ENCODE measurements around the gene CYP3A7. TPM values are rescaled to one million over a fixed set of nuclear protein-coding genes. Genes with fewer than 3 reads are reported as not detected.

Gene CYP3A7
- total RNA-seq, 6 donors from 2014 or later = 0.69 to 1.7 (median 1.1) TPM; not detected in 1

GRCh38 chr7:99677013-99677647 is 57.9 kb downstream of the CYP3A7 start:
- peaks cover 0 to 7% (median 2%) of the 10 kb centered on the region in 4 donors for H3K36me3 ChIP-seq
- no peaks in the 10 kb centered on the region for H3K27me3 ChIP-seq
- ATAC-seq (ENCODE audit: low FRiP score in 2 of 2) = no peak
- no peak for DNase-seq
- 88 to 89% methylated on average over 3 to 4 of the region's 4 CpGs for WGBS, 2 donors
- no peak overlapping the region for H3K27ac ChIP-seq
- H3K9me3 ChIP-seq = no peaks in the 10 kb centered on the region
- H3K4me3 ChIP-seq = peak overlapping the region in 1 of 4 donors; percentile 43
- TF ChIP-seq CTCF (IDR thresholded peaks at IDR 0.05) (no peak), EP300 (IDR thresholded peaks at IDR 0.05) (no peak), POLR2AphosphoS5 (IDR thresholded peaks at IDR 0.05) (no peak), POLR2A (IDR thresholded peaks at IDR 0.05) (no peak)
- H3K4me1 ChIP-seq = peaks cover 0 to 10% (median 3%) of the 10 kb centered on the region in 4 donors

- Histone ChIP-seq H3K4me3 (no peak overlapping the region), H3K27me3 (no peaks in the 10 kb centered on the region), H3K4me1 (peaks cover 0 to 10% (median 3%) of the 10 kb centered on the region in 4 donors), H3K27ac (no peak overlapping the region), H3K36me3 (peaks cover 0 to 14% (median 2%) of the 10 kb centered on the region in 4 donors), H3K9me3 (no peaks in the 10 kb centered on the region)
- DNase-seq (no peak), ATAC-seq (ENCODE audit: low FRiP score in 2 of 2) (no peak)
- TF ChIP-seq POLR2A (IDR thresholded peaks at IDR 0.05) (no peak), POLR2AphosphoS5 (IDR thresholded peaks at IDR 0.05) (no peak), CTCF (IDR thresholded peaks at IDR 0.05) (no peak), EP300 (IDR thresholded peaks at IDR 0.05) (no peak)
- 67 to 71% methylated on average over 2 of the region's 2 CpGs for WGBS, 2 donors
Observed at GRCh38 chr7:99674995-99675742, 59.8 kb downstream of the CYP3A7 start.

- Histone ChIP-seq H3K9me3 (no peaks in the 10 kb centered on the region), H3K36me3 (peaks cover 0 to 26% (median 3%) of the 10 kb centered on the region in 4 donors), H3K4me3 (no peak overlapping the region), H3K27ac (no peak overlapping the region), H3K27me3 (no peaks in the 10 kb centered on the region), H3K4me1 (no peaks in the 10 kb centered on the region)
- WGBS, 2 donors = 80 to 84% methylated on average over 7 of the region's 7 CpGs
- no peak for ATAC-seq (ENCODE audit: low FRiP score in 2 of 2)
- no peak for DNase-seq
- TF ChIP-seq CTCF (IDR thresholded peaks at IDR 0.05) (no peak), EP300 (IDR thresholded peaks at IDR 0.05) (no peak), POLR2A (IDR thresholded peaks at IDR 0.05) (no peak)
Observed at GRCh38 chr7:99672573-99672972, 62.4 kb downstream of the CYP3A7 start.

GRCh38 chr7:99669782-99670181 is 65.2 kb downstream of the CYP3A7 start:
- whole genome bisulfite sequencing, 2 donors = 90 to 91% methylated on average over 3 of the region's 3 CpGs
- ATAC-seq (ENCODE audit: low FRiP score in 2 of 2) (no peak), DNase-seq (no peak)
- TF ChIP-seq POLR2AphosphoS5 (IDR thresholded peaks at IDR 0.05) (no peak), POLR2A (IDR thresholded peaks at IDR 0.05) (no peak), EP300 (IDR thresholded peaks at IDR 0.05) (no peak), CTCF (IDR thresholded peaks at IDR 0.05) (no peak)
- Histone ChIP-seq H3K27me3 (no peaks in the 10 kb centered on the region), H3K36me3 (peaks cover 0 to 45% (median 3%) of the 10 kb centered on the region in 4 donors), H3K9me3 (no peaks in the 10 kb centered on the region), H3K4me1 (no peaks in the 10 kb centered on the region), H3K27ac (no peak overlapping the region), H3K4me3 (no peak overlapping the region)
